ENCODE data around the gene GRID1.
"Not testable (repeated sequence)": the region's sequence is repeated elsewhere in the genome, so short reads cannot be mapped to it uniquely, and the experiment has no call there.

Gene GRID1

GRCh38 chr10:86249794-86250193 lies 116.8 kb downstream of the GRID1 start:
- H3K4me3 ChIP-seq (ENCODE audit: low read length) = no peak overlapping the region
- DNase-seq (ENCODE audit: low read depth, low spot score) = no peak

GRCh38 chr10:86248062-86248461 lies 118.5 kb downstream of the GRID1 start:
- no peak for DNase-seq (ENCODE audit: low read depth, low spot score)
- H3K4me3 ChIP-seq (ENCODE audit: low read length) = no peak overlapping the region

GRCh38 chr10:86247588-86247987 lies 119.0 kb downstream of the GRID1 start:
- DNase-seq (ENCODE audit: low read depth, low spot score) = no peak

GRCh38 chr10:86247073-86247472 lies 119.5 kb downstream of the GRID1 start:
- no peak for DNase-seq (ENCODE audit: low read depth, low spot score)
- no peak overlapping the region for H3K4me3 ChIP-seq (ENCODE audit: low read length)

More at GRCh38 chr10:86247588-86247987, 119.0 kb downstream of the GRID1 start:
- H3K4me3 ChIP-seq (ENCODE audit: low read length) = no peak overlapping the region

- DNase-seq (ENCODE audit: low read depth, low spot score) = no peak
- no peak overlapping the region for H3K4me3 ChIP-seq (ENCODE audit: low read length)
Observed at GRCh38 chr10:86246279-86246940, 120.2 kb downstream of the GRID1 start.

- H3K4me3 ChIP-seq (ENCODE audit: low read length) = no peak overlapping the region
- DNase-seq (ENCODE audit: low read depth, low spot score) = no peak
Observed at GRCh38 chr10:86245015-86245394, 121.6 kb downstream of the GRID1 start.

- DNase-seq (ENCODE audit: low read depth, low spot score) = no peak
Observed at GRCh38 chr10:86244297-86245014, 122.1 kb downstream of the GRID1 start.

GRCh38 chr10:86243651-86244155 lies 122.9 kb downstream of the GRID1 start:
- DNase-seq (ENCODE audit: low read depth, low spot score) = no peak
- no peak overlapping the region for H3K4me3 ChIP-seq (ENCODE audit: low read length)

More at GRCh38 chr10:86244297-86245014, 122.1 kb downstream of the GRID1 start:
- H3K4me3 ChIP-seq (ENCODE audit: low read length) = no peak overlapping the region

- no peak for DNase-seq (ENCODE audit: low read depth, low spot score)
- H3K4me3 ChIP-seq (ENCODE audit: low read length) = no peak overlapping the region
Observed at GRCh38 chr10:86242761-86243160, 123.8 kb downstream of the GRID1 start.

- not testable (repeated sequence) for H3K4me3 ChIP-seq (ENCODE audit: low read length)
Observed at GRCh38 chr10:86238089-86238488, 128.5 kb downstream of the GRID1 start.

GRCh38 chr10:86234541-86235270 lies 131.9 kb downstream of the GRID1 start:
- DNase-seq (ENCODE audit: low read depth, low spot score) = no peak
- no peak overlapping the region for H3K4me3 ChIP-seq (ENCODE audit: low read length)

More at GRCh38 chr10:86238089-86238488, 128.5 kb downstream of the GRID1 start:
- DNase-seq (ENCODE audit: low read depth, low spot score) = not testable (repeated sequence)

GRCh38 chr10:86234107-86234506 lies 132.5 kb downstream of the GRID1 start:
- H3K4me3 ChIP-seq (ENCODE audit: low read length) = no peak overlapping the region
- no peak for DNase-seq (ENCODE audit: low read depth, low spot score)

- DNase-seq (ENCODE audit: low read depth, low spot score) = no peak
- no peak overlapping the region for H3K4me3 ChIP-seq (ENCODE audit: low read length)
Observed at GRCh38 chr10:86233131-86233530, 133.5 kb downstream of the GRID1 start.

GRCh38 chr10:86232644-86233043 lies 134.0 kb downstream of the GRID1 start:
- no peak for DNase-seq (ENCODE audit: low read depth, low spot score)
- no peak overlapping the region for H3K4me3 ChIP-seq (ENCODE audit: low read length)

GRCh38 chr10:86231796-86232560 lies 134.6 kb downstream of the GRID1 start:
- no peak overlapping the region for H3K4me3 ChIP-seq (ENCODE audit: low read length)
- no peak for DNase-seq (ENCODE audit: low read depth, low spot score)

GRCh38 chr10:86230557-86231180 lies 135.9 kb downstream of the GRID1 start:
- H3K4me3 ChIP-seq (ENCODE audit: low read length) = no peak overlapping the region
- DNase-seq (ENCODE audit: low read depth, low spot score) = no peak

- DNase-seq (ENCODE audit: low read depth, low spot score) = no peak
- H3K4me3 ChIP-seq (ENCODE audit: low read length) = no peak overlapping the region
Observed at GRCh38 chr10:86229811-86230556, 136.6 kb downstream of the GRID1 start.

GRCh38 chr10:86229376-86229775 lies 137.2 kb downstream of the GRID1 start:
- H3K4me3 ChIP-seq (ENCODE audit: low read length) = no peak overlapping the region

More at GRCh38 chr10:86229376-86229775, 137.2 kb downstream of the GRID1 start:
- no peak for DNase-seq (ENCODE audit: low read depth, low spot score)
